Testis (tissue), 2 donors: ENCODE results near the gene KLRC3.

Experiments
- POLR2A ChIP-seq: fragments of 450-650 bp; IDR thresholded peaks from one replicate; pipeline ENCODE4 v1.6.1; 2017; ENCODE audit warnings: antibody characterized with exemption, mild to moderate bottlenecking, moderate library complexity
- TF ChIP-seq, protein P1 (sequence below), 3 experiments: fragments of 450-650 bp in 2 of 3; fragments of 200-600 bp in 1 of 3; sonication (generic) in 1 of 3; IDR thresholded peaks; one replicate each; pipeline ENCODE4 v1.5.1; 2016 to 2019; ENCODE audit warnings: antibody characterized with exemption in 3 of 3, mild to moderate bottlenecking in 2 of 3, moderate library complexity in 1 of 3

DNA sequence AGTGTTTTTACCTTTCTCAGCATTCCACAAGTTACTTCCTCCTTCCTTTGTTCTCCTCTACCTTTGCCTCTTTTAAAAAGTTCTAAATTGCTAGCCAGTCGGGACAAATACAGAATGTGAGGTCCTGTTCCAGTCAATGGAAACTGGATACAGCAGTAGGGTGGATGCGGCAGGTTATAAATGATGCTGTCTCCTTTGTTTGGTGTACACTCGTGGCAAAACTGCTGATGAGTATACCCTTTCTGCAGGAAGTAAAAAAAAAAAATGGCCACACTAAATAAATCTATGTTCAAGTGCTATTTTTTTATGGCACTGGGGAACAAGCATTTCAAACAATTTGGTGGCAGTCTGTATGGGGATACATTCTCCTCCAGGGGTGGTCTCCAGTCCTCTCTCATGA is 58.1 kb downstream of the KLRC3 start:
- TF ChIP-seq, protein P1, sequence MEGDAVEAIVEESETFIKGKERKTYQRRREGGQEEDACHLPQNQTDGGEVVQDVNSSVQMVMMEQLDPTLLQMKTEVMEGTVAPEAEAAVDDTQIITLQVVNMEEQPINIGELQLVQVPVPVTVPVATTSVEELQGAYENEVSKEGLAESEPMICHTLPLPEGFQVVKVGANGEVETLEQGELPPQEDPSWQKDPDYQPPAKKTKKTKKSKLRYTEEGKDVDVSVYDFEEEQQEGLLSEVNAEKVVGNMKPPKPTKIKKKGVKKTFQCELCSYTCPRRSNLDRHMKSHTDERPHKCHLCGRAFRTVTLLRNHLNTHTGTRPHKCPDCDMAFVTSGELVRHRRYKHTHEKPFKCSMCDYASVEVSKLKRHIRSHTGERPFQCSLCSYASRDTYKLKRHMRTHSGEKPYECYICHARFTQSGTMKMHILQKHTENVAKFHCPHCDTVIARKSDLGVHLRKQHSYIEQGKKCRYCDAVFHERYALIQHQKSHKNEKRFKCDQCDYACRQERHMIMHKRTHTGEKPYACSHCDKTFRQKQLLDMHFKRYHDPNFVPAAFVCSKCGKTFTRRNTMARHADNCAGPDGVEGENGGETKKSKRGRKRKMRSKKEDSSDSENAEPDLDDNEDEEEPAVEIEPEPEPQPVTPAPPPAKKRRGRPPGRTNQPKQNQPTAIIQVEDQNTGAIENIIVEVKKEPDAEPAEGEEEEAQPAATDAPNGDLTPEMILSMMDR (IDR thresholded peaks at IDR 0.05): no peak
- TF ChIP-seq POLR2A: no peak
